Upper lobe of right lung (tissue), 1 donor: ENCODE data around the gene ITGBL1. TPM values are rescaled to one million over a fixed set of nuclear protein-coding genes. Genes with fewer than 3 reads are reported as not detected.

ENCODE experiments used
- ATAC-seq: fragments of 200-7000 bp; cut with Tn5 transposase; one replicate; pipeline ENCODE4 v1.9.1; 2020; ENCODE audit warnings: mild to moderate bottlenecking, moderate library complexity
- DNase-seq: peaks from one replicate; pipeline ENCODE4 v3.0.0-alpha.2; 2020
- H3K27ac ChIP-seq: fragments of 200-600 bp; one replicate; pipeline ENCODE4 v1.8.0; 2022
- H3K27me3 ChIP-seq: fragments of 200-600 bp; one replicate; pipeline ENCODE4 v1.8.0; 2022; ENCODE audit warnings: mild to moderate bottlenecking
- H3K36me3 ChIP-seq: fragments of 200-600 bp; one replicate; pipeline ENCODE4 v1.8.0; 2022
- H3K4me1 ChIP-seq: fragments of 200-600 bp; one replicate; pipeline ENCODE4 v1.8.0; 2022
- H3K4me3 ChIP-seq: fragments of 200-600 bp; one replicate; pipeline ENCODE4 v1.8.0; 2022; ENCODE audit warnings: mild to moderate bottlenecking
- H3K9me3 ChIP-seq: fragments of 200-600 bp; one replicate; pipeline ENCODE4 v1.8.0; 2022
- intact Hi-C: fragments of 100-400 bp; cut with DNase I; formaldehyde crosslinking; loops from one replicate; pipeline ENCODE4 v1.11.0; 2022
- total RNA-seq: library from RNA; stranded (reverse); fragmentation: NEBNext Ultra II Directional; extraction: Animal tissue kit (Norgen Biotek cat#: 25700); gene quantifications from one replicate; pipeline ENCODE4 v1.2.1, GENCODE V29; 2021
- TF ChIP-seq, protein P1 (sequence below): fragments of 200-600 bp; IDR thresholded peaks from one replicate; pipeline ENCODE4 v1.8.0; 2022; ENCODE audit warnings: antibody characterized with exemption
- donor health status: DM: no; HTN: yes; CAD: no; lungs with severe emphysema.

ITGBL1 gene
- total RNA-seq, 1 donor from 2014 or later, result 43.6 TPM

DNA sequence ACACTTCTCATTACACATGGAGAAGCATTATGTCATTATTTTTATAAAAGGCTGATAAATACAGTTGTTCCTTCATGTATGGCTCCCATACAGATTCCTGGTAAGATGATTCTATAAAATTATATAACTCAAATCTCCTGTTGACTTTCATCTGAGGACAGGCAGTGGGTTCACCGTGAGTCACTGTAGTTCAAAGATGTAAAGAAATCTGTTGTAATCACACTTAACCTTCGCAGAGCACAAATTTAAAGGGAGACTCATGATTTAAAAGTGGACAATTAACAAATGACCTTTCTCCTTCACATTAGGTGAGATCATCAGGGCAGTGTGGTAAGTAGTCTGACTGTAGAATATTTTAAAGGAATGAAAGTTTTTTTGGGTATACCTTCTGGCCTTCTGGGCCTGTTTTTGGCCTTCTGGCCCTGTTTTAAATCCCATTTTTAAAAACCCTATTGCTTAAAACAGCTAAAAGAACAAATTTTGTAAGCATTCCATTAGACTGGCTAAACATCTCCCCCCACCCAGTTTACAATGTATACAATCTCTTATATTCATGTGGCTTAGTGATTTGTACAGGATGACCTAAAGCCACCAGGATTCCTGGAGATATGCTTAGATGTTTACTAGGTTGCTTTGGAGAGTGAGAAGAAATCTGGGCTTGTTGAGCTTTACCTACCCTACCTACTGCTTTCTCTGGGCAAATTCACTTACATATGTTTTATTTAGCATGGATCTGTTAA is 171.2 kb downstream of the ITGBL1 start:
- no peak for ATAC-seq
- H3K4me3 ChIP-seq, result no peak overlapping the region
- peak overlapping the region; percentile 65 for H3K27ac ChIP-seq
- no peaks in the 10 kb centered on the region for H3K27me3 ChIP-seq
- H3K9me3 ChIP-seq, result no peaks in the 10 kb centered on the region
- TF ChIP-seq, protein P1, sequence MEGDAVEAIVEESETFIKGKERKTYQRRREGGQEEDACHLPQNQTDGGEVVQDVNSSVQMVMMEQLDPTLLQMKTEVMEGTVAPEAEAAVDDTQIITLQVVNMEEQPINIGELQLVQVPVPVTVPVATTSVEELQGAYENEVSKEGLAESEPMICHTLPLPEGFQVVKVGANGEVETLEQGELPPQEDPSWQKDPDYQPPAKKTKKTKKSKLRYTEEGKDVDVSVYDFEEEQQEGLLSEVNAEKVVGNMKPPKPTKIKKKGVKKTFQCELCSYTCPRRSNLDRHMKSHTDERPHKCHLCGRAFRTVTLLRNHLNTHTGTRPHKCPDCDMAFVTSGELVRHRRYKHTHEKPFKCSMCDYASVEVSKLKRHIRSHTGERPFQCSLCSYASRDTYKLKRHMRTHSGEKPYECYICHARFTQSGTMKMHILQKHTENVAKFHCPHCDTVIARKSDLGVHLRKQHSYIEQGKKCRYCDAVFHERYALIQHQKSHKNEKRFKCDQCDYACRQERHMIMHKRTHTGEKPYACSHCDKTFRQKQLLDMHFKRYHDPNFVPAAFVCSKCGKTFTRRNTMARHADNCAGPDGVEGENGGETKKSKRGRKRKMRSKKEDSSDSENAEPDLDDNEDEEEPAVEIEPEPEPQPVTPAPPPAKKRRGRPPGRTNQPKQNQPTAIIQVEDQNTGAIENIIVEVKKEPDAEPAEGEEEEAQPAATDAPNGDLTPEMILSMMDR, result no peak
- intact Hi-C loops, result no loop called here
- no peak for DNase-seq
- H3K4me1 ChIP-seq, result peaks cover 14% of the 10 kb centered on the region
- H3K36me3 ChIP-seq, result no peaks in the 10 kb centered on the region

DNA sequence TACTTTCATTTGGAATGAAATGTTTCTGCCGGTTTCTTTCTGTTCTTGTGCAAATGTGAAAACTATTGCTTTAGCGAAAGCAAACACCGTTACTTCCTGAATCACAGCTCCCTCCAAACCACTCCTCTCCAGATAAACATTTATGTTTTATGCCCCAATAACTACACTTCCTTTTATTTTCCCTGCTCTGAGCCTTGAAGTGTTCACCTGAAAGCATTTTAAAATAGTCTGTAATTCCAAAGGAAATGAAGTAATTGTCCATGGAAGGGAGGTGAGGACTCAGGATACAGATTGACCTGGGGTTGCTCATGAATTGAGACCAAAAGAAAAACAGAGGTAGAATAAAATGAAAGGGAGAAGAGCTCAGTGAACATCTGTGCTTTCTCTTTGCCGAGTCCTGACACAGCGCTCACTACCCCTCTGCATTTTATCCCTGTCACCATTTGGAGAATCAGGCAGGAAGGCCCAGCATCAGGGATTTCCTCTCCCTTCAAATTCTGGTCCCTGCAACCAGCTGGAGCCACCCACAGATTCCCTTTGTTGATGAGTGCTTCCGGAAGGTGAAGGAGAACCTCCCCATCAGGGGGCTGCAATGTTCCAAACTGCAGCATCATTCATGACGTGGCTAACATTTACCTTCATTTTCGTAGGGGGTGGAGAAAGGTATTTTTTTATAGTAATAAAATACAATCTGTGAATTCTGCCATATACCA is 171.9 kb downstream of the ITGBL1 start:
- no peaks in the 10 kb centered on the region for H3K9me3 ChIP-seq
- ATAC-seq (no peak), DNase-seq (no peak)
- H3K4me1 ChIP-seq, result peaks cover 14% of the 10 kb centered on the region
- TF ChIP-seq, protein P1, result no peak
- H3K4me3 ChIP-seq, result no peak overlapping the region
- no peaks in the 10 kb centered on the region for H3K27me3 ChIP-seq
- H3K36me3 ChIP-seq, result no peaks in the 10 kb centered on the region
- H3K27ac ChIP-seq, result peak overlapping the region; percentile 65
- intact Hi-C loops, result no loop called here

DNA sequence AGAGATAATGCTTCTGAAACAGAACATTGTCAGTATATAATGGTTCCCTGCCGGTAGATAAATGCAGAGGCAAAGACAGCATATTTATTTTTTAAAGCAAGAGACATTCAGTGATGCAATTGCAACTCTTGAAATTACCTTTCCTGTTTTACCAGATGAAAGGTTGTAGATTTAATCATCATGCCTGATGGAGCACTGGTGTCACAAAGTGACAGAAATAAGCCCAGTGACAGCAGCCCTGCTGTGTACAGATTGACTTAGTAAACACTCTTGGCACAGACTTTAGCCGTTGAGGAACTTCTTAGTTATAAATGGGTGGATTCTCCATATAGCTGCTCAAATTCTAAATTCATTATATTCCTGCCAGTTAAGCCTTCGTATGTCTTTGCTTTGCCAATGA is 172.5 kb downstream of the ITGBL1 start:
- intact Hi-C loops, result no loop called here
- Histone ChIP-seq H3K9me3 (no peaks in the 10 kb centered on the region), H3K4me1 (peaks cover 14% of the 10 kb centered on the region), H3K27me3 (no peaks in the 10 kb centered on the region), H3K36me3 (no peaks in the 10 kb centered on the region), H3K4me3 (no peak overlapping the region), H3K27ac (peak overlapping the region; percentile 65)
- TF ChIP-seq, protein P1, result no peak
- DNase-seq (no peak), ATAC-seq (no peak)

DNA sequence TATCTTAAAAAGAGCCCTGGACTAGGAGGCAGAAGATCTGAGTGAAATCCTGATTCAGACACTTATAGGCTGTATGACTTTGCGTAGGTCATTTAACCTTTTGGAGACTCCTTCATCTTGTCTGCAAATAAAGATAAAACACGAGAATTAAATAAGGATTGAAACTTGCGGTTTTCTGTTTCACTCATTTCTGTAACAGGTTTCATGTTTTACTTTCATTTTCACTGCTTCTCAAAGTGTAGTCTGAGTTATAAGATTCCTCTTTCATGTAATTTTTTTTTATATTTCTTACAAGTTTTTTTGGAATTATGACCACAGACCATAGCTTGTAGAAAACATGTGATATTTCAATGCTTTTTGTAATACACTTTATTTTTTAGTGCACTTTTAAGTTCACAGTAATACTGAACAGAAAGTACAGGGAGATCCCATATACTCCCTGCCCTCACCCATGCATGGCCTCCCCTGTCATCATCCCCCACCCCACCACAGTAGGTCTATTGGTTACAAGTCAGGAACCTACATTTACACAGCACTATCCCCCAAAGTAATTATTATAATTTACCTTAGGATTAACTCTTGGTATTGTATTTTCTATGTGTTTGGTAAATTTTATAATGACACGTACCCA is 174.6 kb downstream of the ITGBL1 start:
- peak overlapping the region; percentile 26 for H3K4me3 ChIP-seq
- TF ChIP-seq, protein P1, result no peak
- peak overlapping the region; percentile 58 for H3K27ac ChIP-seq
- H3K27me3 ChIP-seq, result no peaks in the 10 kb centered on the region
- intact Hi-C loops, result no loop called here
- H3K9me3 ChIP-seq, result no peaks in the 10 kb centered on the region
- DNase-seq, result no peak
- ATAC-seq, result peak; percentile 67
- peaks cover 14% of the 10 kb centered on the region for H3K4me1 ChIP-seq
- no peaks in the 10 kb centered on the region for H3K36me3 ChIP-seq

DNA sequence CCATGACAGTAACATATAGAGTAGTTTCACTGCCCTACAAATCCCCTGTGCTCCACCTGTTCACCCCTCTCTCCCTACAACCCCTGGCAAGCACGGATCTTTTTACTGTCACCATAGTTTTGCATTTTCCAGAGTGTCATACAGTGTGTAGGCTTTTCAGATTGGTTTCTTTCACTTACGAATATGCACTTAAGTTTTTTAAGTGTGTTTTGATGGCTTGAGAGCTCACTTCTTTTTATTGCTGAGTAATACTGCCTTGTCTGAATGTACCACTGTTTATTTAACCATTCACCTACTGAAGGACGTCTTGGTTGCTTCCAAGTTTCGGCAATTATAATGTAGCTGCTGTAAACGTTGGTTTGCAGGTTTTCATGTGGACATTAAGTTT is 175.1 kb downstream of the ITGBL1 start:
- H3K4me3 ChIP-seq, result peak overlapping the region; percentile 26
- no peaks in the 10 kb centered on the region for H3K9me3 ChIP-seq
- no peak for DNase-seq
- TF ChIP-seq, protein P1, result no peak
- peak; percentile 87 for ATAC-seq
- H3K27me3 ChIP-seq, result no peaks in the 10 kb centered on the region
- H3K4me1 ChIP-seq, result peaks cover 14% of the 10 kb centered on the region
- intact Hi-C loops, result no loop called here
- peak overlapping the region; percentile 58 for H3K27ac ChIP-seq
- no peaks in the 10 kb centered on the region for H3K36me3 ChIP-seq
